Liver (tissue), 9 donors: ENCODE measurements around the gene EIF2B1. TPM values are rescaled to one million over a fixed set of nuclear protein-coding genes. Genes with fewer than 3 reads are reported as not detected.

Experiments
- DNase-seq: peaks from one replicate; pipeline ENCODE4 v3.0.0-alpha.2; 2017; ENCODE audit warnings: low spot score
- H3K27ac ChIP-seq, 2 donors: one replicate each; pipeline ENCODE4 v1.7.0; 2013; ENCODE audit warnings: inconsistent platforms in 2 of 2, low read length in 2 of 2, control low read depth in 1 of 2, low read depth in 1 of 2, mild to moderate bottlenecking in 1 of 2
- H3K27me3 ChIP-seq, 4 donors: one replicate each; pipeline versions ENCODE4 v1.6.1 to v1.7.0; 2013; ENCODE audit warnings: low read length in 3 of 4, inconsistent platforms in 1 of 4, mild to moderate bottlenecking in 1 of 4, moderate library complexity in 1 of 4; ENCODE audit not compliant: control insufficient read depth in 4 of 4, insufficient read depth in 4 of 4
- H3K36me3 ChIP-seq, 4 donors: one replicate each; pipeline versions ENCODE4 v1.6.1 to v1.7.0; 2013; ENCODE audit warnings: low read length in 3 of 4, mild to moderate bottlenecking in 3 of 4, low read depth in 1 of 4, moderate library complexity in 1 of 4; ENCODE audit not compliant: control insufficient read depth in 4 of 4, insufficient read depth in 3 of 4
- H3K4me1 ChIP-seq, 4 donors: one replicate each; pipeline versions ENCODE4 v1.6.1 to v1.7.0; 2013; ENCODE audit warnings: low read length in 3 of 4, mild to moderate bottlenecking in 3 of 4, moderate library complexity in 1 of 4; ENCODE audit not compliant: control insufficient read depth in 4 of 4, insufficient read depth in 4 of 4
- H3K4me3 ChIP-seq, 3 donors: one replicate each; pipeline versions ENCODE4 v1.6.1 to v1.7.0; 2013; ENCODE audit warnings: low read length in 3 of 3, control low read depth in 1 of 3, low read depth in 1 of 3, mild to moderate bottlenecking in 1 of 3
- H3K9ac ChIP-seq, 2 donors: one replicate each; pipeline ENCODE4 v1.7.0; 2013; ENCODE audit warnings: low read length in 2 of 2, mild to moderate bottlenecking in 2 of 2, moderate library complexity in 2 of 2, control low read depth in 1 of 2, low read depth in 1 of 2
- H3K9me3 ChIP-seq, 4 donors: one replicate each; pipeline versions ENCODE4 v1.6.1 to v1.7.0; 2013; ENCODE audit warnings: low read length in 3 of 4; ENCODE audit not compliant: control insufficient read depth in 4 of 4
- ATF3 ChIP-seq: IDR thresholded peaks from 2 replicates; pipeline ENCODE4 v1.6.1; 2016; ENCODE audit warnings: antibody characterized with exemption
- CTCF ChIP-seq: fragments of 150-350 bp; IDR thresholded peaks from 2 replicates; pipeline ENCODE4 v1.5.1; 2017; ENCODE audit warnings: improper control_type of control experiment, low read depth, low read length; ENCODE audit not compliant: missing input control
- EGR1 ChIP-seq, 2 donors: IDR thresholded peaks; 2 replicates each; pipeline ENCODE4 v1.6.1; 2016 to 2018; ENCODE audit warnings: antibody characterized with exemption in 2 of 2, low read depth in 2 of 2
- FOXA1 ChIP-seq: IDR thresholded peaks from 2 replicates; pipeline ENCODE4 v1.6.1; 2016; ENCODE audit warnings: antibody characterized with exemption
- FOXA2 ChIP-seq: IDR thresholded peaks from 2 replicates; pipeline ENCODE4 v1.6.1; 2016; ENCODE audit warnings: antibody characterized with exemption
- GABPA ChIP-seq, 2 donors: IDR thresholded peaks in 1 of 2; conservative IDR thresholded peaks in 1 of 2; 2 replicates each; pipeline ENCODE4 v1.6.1; 2016; ENCODE audit warnings: antibody characterized with exemption in 2 of 2, mild to moderate bottlenecking in 1 of 2, moderate library complexity in 1 of 2
- HNF4A ChIP-seq, 2 donors: conservative IDR thresholded peaks; 2 replicates each; pipeline ENCODE4 v1.6.1; 2016; ENCODE audit warnings: antibody characterized with exemption in 2 of 2, mild to moderate bottlenecking in 2 of 2
- HNF4G ChIP-seq: IDR thresholded peaks from 2 replicates; pipeline ENCODE4 v1.6.1; 2016; ENCODE audit warnings: antibody characterized with exemption
- JUND ChIP-seq, 2 donors: IDR thresholded peaks; 2 replicates each; pipeline ENCODE4 v1.6.1; 2016; ENCODE audit warnings: antibody characterized with exemption in 2 of 2
- MAX ChIP-seq: IDR thresholded peaks from 2 replicates; pipeline ENCODE4 v1.6.1; 2016; ENCODE audit warnings: antibody characterized with exemption
- NR2F2 ChIP-seq: IDR thresholded peaks from 2 replicates; pipeline ENCODE4 v1.6.1; 2016; ENCODE audit warnings: antibody characterized with exemption
- RAD21 ChIP-seq, 2 donors: IDR thresholded peaks; 2 replicates each; pipeline ENCODE4 v1.6.1; 2016; ENCODE audit warnings: antibody characterized with exemption in 2 of 2, mild to moderate bottlenecking in 2 of 2
- RXRA ChIP-seq, 2 donors: IDR thresholded peaks; 2 replicates each; pipeline ENCODE4 v1.6.1; 2017 to 2018; ENCODE audit warnings: antibody characterized with exemption in 2 of 2, mild to moderate bottlenecking in 1 of 2
- SP1 ChIP-seq: IDR thresholded peaks from 2 replicates; pipeline ENCODE4 v1.6.1; 2018; ENCODE audit warnings: antibody characterized with exemption, mild to moderate bottlenecking
- TAF1 ChIP-seq: conservative IDR thresholded peaks from 2 replicates; pipeline ENCODE4 v1.6.1; 2016; ENCODE audit warnings: antibody characterized with exemption, mild to moderate bottlenecking
- YY1 ChIP-seq: IDR thresholded peaks from 2 replicates; pipeline ENCODE4 v1.6.1; 2016; ENCODE audit warnings: antibody characterized with exemption, mild to moderate bottlenecking
- ZBTB33 ChIP-seq: IDR thresholded peaks from 2 replicates; pipeline ENCODE4 v1.6.1; 2016; ENCODE audit warnings: antibody characterized with exemption
- WGBS: extraction: QIAGEN DNeasy Blood & Tissue Kit; methylation state at CpG from one replicate; pipeline ENCODE4 v1.1.7; 2013; 5-methylcytosine and 5-hydroxymethylcytosine counted together
- polyA plus RNA-seq, 2 donors: library from polyadenylated mRNA; stranded (reverse) in 1 of 2; unstranded in 1 of 2; fragments of 200-250 nt in 1 of 2; fragments of >200 nt in 1 of 2; fragmentation: Nextera tagmentation in 1 of 2; extraction: Ambion mirVana in 1 of 2; gene quantifications; one replicate each; pipeline versions ENCODE4 v1.2.1 to v1.2.3, GENCODE V29; 2013 to 2015
- total RNA-seq, 2 donors: library from RNA; depleted of rRNA; stranded (reverse); fragments of >200 nt; gene quantifications; one replicate each; pipeline ENCODE4 v1.2.3, GENCODE V29; 2014
- TF ChIP-seq, protein P1 (sequence below): IDR thresholded peaks from 2 replicates; pipeline ENCODE4 v1.6.1; 2016; ENCODE audit warnings: antibody characterized with exemption, mild to moderate bottlenecking
- donor health status: healthy.
- donor health status: healthy.
- donor health status: healthy.
- donor health status: healthy.
- donor health status: healthy.

EIF2B1 gene
- total RNA-seq (10 to 100 TPM; 15.1 to 34.5 TPM), polyA plus RNA-seq (10 to 100 TPM; 14.0 to 19.0 TPM)

DNA sequence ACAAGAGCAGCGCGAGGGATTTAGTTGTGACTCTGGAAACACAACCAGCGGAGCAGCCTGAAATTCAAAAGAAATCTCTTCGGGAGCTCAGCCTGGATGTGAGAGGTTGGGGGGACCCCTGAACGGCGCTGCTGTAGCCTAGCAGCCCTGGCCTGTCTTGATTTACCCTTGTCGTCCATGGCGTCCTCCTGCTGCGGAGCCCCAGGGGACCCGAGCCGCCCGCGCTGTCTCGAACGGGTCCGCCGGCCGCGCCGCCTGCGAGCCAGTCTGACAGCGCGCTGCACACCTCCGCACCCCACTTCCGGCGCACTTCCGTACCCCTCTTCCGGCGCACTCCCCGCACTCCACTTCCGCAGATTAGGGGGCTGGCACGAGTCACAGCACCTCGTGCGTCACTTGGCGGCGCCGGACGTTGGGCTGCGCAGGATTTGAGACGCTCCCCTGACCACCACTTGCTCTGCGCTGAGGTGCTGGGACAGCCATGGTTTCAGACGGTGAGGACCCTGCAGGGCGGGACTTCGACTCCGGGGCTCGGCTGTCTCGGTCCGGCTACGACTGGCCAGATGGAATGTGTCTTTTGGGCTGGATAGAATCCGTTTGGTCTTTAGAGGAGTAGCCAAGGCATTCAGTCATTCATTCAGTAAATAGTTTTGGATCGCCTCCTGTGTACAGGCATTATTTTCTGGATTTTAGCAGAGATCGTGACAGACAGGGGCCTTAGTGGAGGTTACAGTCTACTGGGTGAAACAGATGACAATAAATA is at the start of gene EIF2B1, which contains the start of gene GTF2H3:
Gene EIF2B1, minus strand, starts transcription at position 308 of the 763 bp plus-strand sequence. Its CDS starts 129 bp downstream, at position 179.
Gene GTF2H3, plus strand, starts transcription at position 451 of the 763 bp plus-strand sequence. Its CDS starts 31 bp downstream, at position 482.
- TF ChIP-seq FOXA1 = peak; percentile 16
- TF ChIP-seq, protein P1, sequence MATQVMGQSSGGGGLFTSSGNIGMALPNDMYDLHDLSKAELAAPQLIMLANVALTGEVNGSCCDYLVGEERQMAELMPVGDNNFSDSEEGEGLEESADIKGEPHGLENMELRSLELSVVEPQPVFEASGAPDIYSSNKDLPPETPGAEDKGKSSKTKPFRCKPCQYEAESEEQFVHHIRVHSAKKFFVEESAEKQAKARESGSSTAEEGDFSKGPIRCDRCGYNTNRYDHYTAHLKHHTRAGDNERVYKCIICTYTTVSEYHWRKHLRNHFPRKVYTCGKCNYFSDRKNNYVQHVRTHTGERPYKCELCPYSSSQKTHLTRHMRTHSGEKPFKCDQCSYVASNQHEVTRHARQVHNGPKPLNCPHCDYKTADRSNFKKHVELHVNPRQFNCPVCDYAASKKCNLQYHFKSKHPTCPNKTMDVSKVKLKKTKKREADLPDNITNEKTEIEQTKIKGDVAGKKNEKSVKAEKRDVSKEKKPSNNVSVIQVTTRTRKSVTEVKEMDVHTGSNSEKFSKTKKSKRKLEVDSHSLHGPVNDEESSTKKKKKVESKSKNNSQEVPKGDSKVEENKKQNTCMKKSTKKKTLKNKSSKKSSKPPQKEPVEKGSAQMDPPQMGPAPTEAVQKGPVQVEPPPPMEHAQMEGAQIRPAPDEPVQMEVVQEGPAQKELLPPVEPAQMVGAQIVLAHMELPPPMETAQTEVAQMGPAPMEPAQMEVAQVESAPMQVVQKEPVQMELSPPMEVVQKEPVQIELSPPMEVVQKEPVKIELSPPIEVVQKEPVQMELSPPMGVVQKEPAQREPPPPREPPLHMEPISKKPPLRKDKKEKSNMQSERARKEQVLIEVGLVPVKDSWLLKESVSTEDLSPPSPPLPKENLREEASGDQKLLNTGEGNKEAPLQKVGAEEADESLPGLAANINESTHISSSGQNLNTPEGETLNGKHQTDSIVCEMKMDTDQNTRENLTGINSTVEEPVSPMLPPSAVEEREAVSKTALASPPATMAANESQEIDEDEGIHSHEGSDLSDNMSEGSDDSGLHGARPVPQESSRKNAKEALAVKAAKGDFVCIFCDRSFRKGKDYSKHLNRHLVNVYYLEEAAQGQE = peak; percentile 59
- TF ChIP-seq FOXA2 = no peak
- TF ChIP-seq YY1 = peak; percentile 88
- no peak for TF ChIP-seq JUND (IDR thresholded peaks at IDR 0.05)
- peak; percentile 86 for TF ChIP-seq TAF1
- no peak for TF ChIP-seq HNF4A (conservative IDR thresholded peaks at IDR 0.05)
- no peak for TF ChIP-seq CTCF
- TF ChIP-seq NR2F2 = no peak
- peak; percentile 67 for TF ChIP-seq SP1
- TF ChIP-seq EGR1 (IDR thresholded peaks at IDR 0.05; ENCODE audit: low read depth in 2 of 2) = peak; percentile 80 to 87
- TF ChIP-seq ATF3 = no peak
- peak; percentile 97 to 100 for TF ChIP-seq GABPA (IDR thresholded peaks at IDR 0.05 in 1 of 2, conservative IDR thresholded peaks at IDR 0.05 in 1 of 2)
- peak; percentile 62 for TF ChIP-seq ZBTB33
- TF ChIP-seq RXRA (IDR thresholded peaks at IDR 0.05) = peak in 1 of 2 donors; percentile 32
- TF ChIP-seq MAX = peak; percentile 96
- TF ChIP-seq RAD21 (IDR thresholded peaks at IDR 0.05) = peak in 1 of 2 donors; percentile 9
- TF ChIP-seq HNF4G = no peak
- Histone ChIP-seq H3K9me3 (no peaks in the 10 kb centered on the region), H3K9ac (peak within 1 kb of the TSS; percentile 92), H3K36me3 (peaks cover 8 to 26% (median 18%) of the 10 kb centered on the region in 4 donors), H3K27ac (peak within 1 kb of the TSS; percentile 72 to 75), H3K4me3 (peak within 1 kb of the TSS; percentile 68 to 100 (median 88)), H3K27me3 (no peaks in the 10 kb centered on the region), H3K4me1 (peaks cover 0 to 22% (median 16%) of the 10 kb centered on the region in 4 donors)
- WGBS = under 1% methylated on average over 52 of the region's 52 CpGs
- peak; percentile 95 for DNase-seq
